Measurements from ENCODE around the gene INTS7.

- TF ChIP-seq CTCF (IDR thresholded peaks at IDR 0.05; ENCODE audit: poor library complexity) = no peak
- TF ChIP-seq EZH2 (IDR thresholded peaks at IDR 0.05; ENCODE audit: borderline replicate concordance) = no peak
Measured at GRCh38 chr1:211929683-211930082, 105.7 kb downstream of the INTS7 start.
